ENCODE measurements around the gene PPP1R14D.

Gene PPP1R14D

GRCh38 chr15:40792394-40792793 lies 36.1 kb downstream of the PPP1R14D start:
- no peaks in the 10 kb centered on the region for H3K27me3 Mint-ChIP-seq
- peaks cover 6% of the 10 kb centered on the region for H3K36me3 Mint-ChIP-seq
- peaks cover 9% of the 10 kb centered on the region for H3K4me1 Mint-ChIP-seq
- H3K27ac Mint-ChIP-seq = no peak overlapping the region
- H3K9me3 Mint-ChIP-seq = no peaks in the 10 kb centered on the region
- DNase-seq (ENCODE audit: low spot score in 2 of 2) = no peak
- H3K4me3 Mint-ChIP-seq = no peak overlapping the region
- ATAC-seq (ENCODE audit: low read depth) = no peak

DNA sequence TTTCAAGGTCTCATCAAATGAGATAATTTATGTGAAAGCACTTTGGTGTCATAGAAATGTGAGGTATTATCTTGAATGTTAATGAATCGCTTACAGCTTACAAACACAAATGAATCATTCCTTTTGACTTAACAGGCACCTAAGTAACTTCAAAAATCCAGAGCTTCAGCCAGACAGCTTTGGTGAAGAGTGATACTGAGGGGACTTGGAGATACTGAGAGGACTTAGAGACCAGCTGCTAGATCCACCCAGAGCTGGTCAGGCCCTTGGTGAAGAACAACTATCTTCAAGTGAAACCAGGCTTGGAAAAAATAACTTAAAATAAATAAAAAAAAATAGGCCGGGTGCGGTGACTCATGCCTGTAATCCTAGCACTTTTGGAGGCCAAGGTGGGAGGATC lies 37.8 kb downstream of the PPP1R14D start:
- Mint-ChIP-seq H3K4me3 (no peak overlapping the region), H3K4me1 (peaks cover 6% of the 10 kb centered on the region), H3K36me3 (peaks cover 6% of the 10 kb centered on the region), H3K9me3 (no peaks in the 10 kb centered on the region), H3K27ac (no peak overlapping the region), H3K27me3 (no peaks in the 10 kb centered on the region)
- no peak for ATAC-seq (ENCODE audit: low read depth)
- no peak for DNase-seq (ENCODE audit: low spot score in 2 of 2)

GRCh38 chr15:40789999-40790398 lies 38.5 kb downstream of the PPP1R14D start:
- DNase-seq (ENCODE audit: low spot score in 2 of 2) (no peak), ATAC-seq (ENCODE audit: low read depth) (no peak)
- Mint-ChIP-seq H3K9me3 (no peaks in the 10 kb centered on the region), H3K27ac (no peak overlapping the region), H3K27me3 (no peaks in the 10 kb centered on the region), H3K4me3 (no peak overlapping the region), H3K4me1 (peaks cover 6% of the 10 kb centered on the region), H3K36me3 (peaks cover 6% of the 10 kb centered on the region)

DNA sequence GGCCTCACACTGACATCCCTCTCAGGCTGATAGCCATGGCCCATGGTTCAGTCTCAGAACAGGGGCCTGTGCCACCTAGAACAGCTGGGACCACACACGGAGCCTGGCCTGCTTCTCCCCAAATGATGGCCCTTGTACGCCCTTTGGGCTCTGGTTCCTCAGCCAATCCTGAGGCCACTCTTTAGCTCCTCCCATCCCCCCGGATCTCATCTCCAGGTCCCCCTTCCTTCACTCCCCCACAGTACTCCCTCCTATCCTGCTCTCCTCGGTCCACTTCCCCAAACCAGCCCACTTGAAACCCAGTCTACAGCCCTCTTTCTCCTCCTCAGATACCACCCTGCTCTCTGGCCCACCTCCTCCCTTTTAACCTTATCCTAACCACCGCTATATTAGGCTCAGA lies 39.4 kb downstream of the PPP1R14D start:
- DNase-seq (ENCODE audit: low spot score in 2 of 2) (no peak), ATAC-seq (ENCODE audit: low read depth) (no peak)
- Mint-ChIP-seq H3K4me3 (no peak overlapping the region), H3K4me1 (peaks cover 6% of the 10 kb centered on the region), H3K36me3 (peaks cover 6% of the 10 kb centered on the region), H3K27me3 (no peaks in the 10 kb centered on the region), H3K27ac (peak overlapping the region; percentile 8), H3K9me3 (no peaks in the 10 kb centered on the region)

GRCh38 chr15:40787991-40788390 lies 40.5 kb downstream of the PPP1R14D start:
- Mint-ChIP-seq H3K4me1 (peaks cover 6% of the 10 kb centered on the region), H3K27me3 (no peaks in the 10 kb centered on the region), H3K36me3 (peaks cover 2% of the 10 kb centered on the region), H3K9me3 (no peaks in the 10 kb centered on the region), H3K27ac (no peak overlapping the region), H3K4me3 (no peak overlapping the region)
- DNase-seq (ENCODE audit: low spot score in 2 of 2) (no peak), ATAC-seq (ENCODE audit: low read depth) (no peak)

DNA sequence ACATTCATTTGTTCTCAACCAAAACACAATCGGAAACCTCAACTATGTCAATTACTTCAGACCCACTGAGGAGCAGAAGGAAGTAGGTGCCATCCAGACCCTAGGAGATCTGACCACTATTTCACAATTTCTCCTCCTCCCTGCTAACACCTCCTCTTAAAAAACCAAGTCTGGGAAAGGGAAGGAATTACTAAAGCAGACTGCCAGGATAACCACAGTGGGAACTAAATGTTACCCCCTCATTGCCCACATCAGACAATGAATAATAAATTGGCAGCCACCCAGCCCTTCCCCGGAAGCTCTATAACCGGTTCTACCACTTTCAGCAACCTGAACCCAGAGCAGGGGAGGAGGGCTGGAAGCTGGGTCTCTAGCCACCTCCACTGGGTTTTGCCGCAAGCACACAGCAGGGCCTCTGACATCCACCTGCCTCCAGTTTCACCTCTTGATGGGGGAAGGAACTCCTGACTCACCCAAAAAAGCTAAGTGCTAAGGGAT lies 41.1 kb downstream of the PPP1R14D start:
- Mint-ChIP-seq H3K36me3 (peaks cover 1% of the 10 kb centered on the region), H3K27me3 (no peaks in the 10 kb centered on the region), H3K4me1 (peaks cover 7% of the 10 kb centered on the region), H3K4me3 (no peak overlapping the region), H3K9me3 (no peaks in the 10 kb centered on the region), H3K27ac (peak overlapping the region; percentile 38)
- ATAC-seq (ENCODE audit: low read depth) (no peak), DNase-seq (ENCODE audit: low spot score in 2 of 2) (no peak)

DNA sequence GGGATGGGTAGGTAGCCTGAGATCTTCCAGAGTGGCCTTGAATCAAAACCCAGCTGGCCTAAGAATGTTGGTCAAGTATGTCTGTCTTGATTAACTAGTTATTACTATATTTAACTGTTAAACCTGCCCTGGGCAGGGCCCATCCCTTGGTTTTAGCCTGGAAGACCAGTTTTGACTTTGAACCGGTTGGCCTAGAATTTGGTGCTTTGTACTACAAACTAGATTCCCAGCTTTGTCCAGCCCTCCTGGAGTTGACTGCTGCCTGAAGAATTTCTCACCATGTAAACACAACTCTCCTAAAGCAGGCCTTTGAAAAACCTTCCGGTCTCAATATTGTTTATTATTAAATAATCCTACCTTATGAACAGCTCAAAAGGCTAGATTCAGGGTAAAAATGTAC lies 42.7 kb downstream of the PPP1R14D start:
- Mint-ChIP-seq H3K36me3 (no peaks in the 10 kb centered on the region), H3K9me3 (no peaks in the 10 kb centered on the region), H3K4me3 (no peak overlapping the region), H3K27ac (no peak overlapping the region), H3K27me3 (no peaks in the 10 kb centered on the region), H3K4me1 (peaks cover 8% of the 10 kb centered on the region)
- ATAC-seq (ENCODE audit: low read depth) = no peak
- DNase-seq (ENCODE audit: low spot score in 2 of 2) = no peak

- Mint-ChIP-seq H3K9me3 (no peaks in the 10 kb centered on the region), H3K4me1 (peaks cover 8% of the 10 kb centered on the region), H3K27me3 (no peaks in the 10 kb centered on the region), H3K4me3 (no peak overlapping the region), H3K27ac (no peak overlapping the region), H3K36me3 (no peaks in the 10 kb centered on the region)
- DNase-seq (ENCODE audit: low spot score in 2 of 2) (no peak), ATAC-seq (ENCODE audit: low read depth) (no peak)
Measured at GRCh38 chr15:40785164-40785563, 43.3 kb downstream of the PPP1R14D start.

DNA sequence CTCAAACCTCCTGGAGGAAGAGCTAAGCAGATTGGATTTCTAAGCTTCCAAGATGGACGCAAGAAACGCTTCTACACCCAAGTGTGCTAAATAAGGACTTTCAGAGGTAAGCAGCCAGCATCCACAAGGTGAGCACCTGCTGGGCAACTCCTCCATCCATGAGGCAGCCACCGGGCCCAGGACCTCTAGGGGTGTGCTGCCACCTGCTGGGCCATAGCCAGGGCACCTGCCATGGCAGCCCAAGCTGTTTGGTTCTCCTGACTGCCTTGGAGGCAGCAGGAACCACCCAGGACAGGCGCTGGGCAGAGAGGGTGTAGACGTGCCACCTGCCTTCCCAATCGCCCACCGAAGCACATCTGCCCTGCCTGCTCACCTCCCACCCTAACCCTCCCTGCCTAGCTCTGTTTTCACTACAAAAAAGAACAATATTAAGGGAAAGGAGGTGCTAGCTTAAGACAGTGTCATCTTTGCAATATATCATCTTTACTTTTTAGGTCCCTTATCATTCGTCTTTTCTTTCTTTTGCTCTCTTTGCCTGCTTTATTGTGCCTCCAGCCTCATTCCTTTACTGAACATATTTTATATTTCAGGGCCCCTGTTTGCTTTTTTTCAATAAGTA lies 45.8 kb downstream of the PPP1R14D start:
- Mint-ChIP-seq H3K27ac (no peak overlapping the region), H3K36me3 (peaks cover 6% of the 10 kb centered on the region), H3K27me3 (no peaks in the 10 kb centered on the region), H3K9me3 (no peaks in the 10 kb centered on the region), H3K4me1 (peaks cover 2% of the 10 kb centered on the region), H3K4me3 (no peak overlapping the region)
- ATAC-seq (ENCODE audit: low read depth) (peak; percentile 100), DNase-seq (ENCODE audit: low spot score in 2 of 2) (peak; percentile 77 to 81)

DNA sequence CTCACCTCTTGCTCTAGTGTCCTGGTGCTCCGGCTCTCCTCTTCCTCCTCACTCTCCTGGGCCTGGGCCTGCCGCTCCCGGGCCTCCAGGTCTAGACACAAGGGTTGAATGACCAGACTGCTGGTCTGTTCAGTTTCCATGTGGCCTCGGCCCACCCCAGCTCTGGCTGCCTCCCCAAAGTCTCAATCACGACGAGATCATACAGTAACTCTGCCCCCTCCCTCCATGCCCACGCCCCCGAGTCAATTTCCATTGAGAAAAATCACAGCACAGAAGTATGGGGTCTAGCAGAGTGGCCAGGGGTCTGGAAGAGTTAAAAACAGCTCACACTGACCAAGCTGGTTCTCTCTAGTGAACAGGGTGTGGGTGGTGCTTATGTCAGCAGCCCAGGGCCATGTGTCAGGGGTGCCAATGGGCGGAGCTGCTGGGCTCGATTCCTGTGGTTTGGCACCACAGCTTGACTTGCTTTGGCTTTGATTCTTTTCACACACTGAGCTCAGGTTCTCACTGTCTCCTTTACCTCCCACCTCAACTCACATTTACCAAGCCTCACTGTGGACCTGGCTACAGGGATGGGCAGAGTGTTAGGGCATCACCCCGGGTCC lies 51.9 kb downstream of the PPP1R14D start:
- Mint-ChIP-seq H3K36me3 (peaks cover 24% of the 10 kb centered on the region), H3K27me3 (no peaks in the 10 kb centered on the region), H3K27ac (no peak overlapping the region)

GRCh38 chr15:40775740-40776536 lies 52.6 kb downstream of the PPP1R14D start:
- DNase-seq (ENCODE audit: low spot score in 2 of 2) (no peak), ATAC-seq (ENCODE audit: low read depth) (no peak)
- Mint-ChIP-seq H3K9me3 (no peaks in the 10 kb centered on the region), H3K36me3 (peaks cover 26% of the 10 kb centered on the region), H3K4me3 (no peak overlapping the region), H3K27ac (no peak overlapping the region), H3K27me3 (no peaks in the 10 kb centered on the region), H3K4me1 (peaks cover 2% of the 10 kb centered on the region)

More for the DNA sequence above, 51.9 kb downstream of the PPP1R14D start:
- DNase-seq (ENCODE audit: low spot score in 2 of 2) (no peak), ATAC-seq (ENCODE audit: low read depth) (no peak)
- no peaks in the 10 kb centered on the region for H3K9me3 Mint-ChIP-seq
- peaks cover 2% of the 10 kb centered on the region for H3K4me1 Mint-ChIP-seq
- H3K4me3 Mint-ChIP-seq = no peak overlapping the region

DNA sequence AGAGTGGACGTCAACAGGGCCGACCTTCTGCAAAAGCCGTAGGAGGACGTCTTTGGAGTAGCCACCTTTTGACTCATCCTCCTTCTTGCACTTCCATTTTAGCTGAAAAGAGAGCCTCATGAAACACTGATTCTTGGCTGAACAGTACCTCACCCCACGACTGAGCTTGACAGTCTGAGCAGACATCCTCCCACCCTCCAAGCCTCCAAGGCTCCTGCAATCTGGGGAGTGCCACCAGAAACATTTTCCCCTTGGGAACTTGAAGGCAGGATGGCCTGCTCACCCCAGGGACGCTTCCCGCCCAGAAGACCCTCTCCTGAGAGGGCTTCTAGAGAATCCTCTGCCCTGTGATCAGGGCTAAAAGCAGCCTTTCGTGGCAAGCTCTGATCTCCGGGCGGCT lies 53.5 kb downstream of the PPP1R14D start:
- no peak overlapping the region for H3K4me3 Mint-ChIP-seq
- no peak for ATAC-seq (ENCODE audit: low read depth)
- H3K9me3 Mint-ChIP-seq = no peaks in the 10 kb centered on the region
- H3K4me1 Mint-ChIP-seq = peaks cover 5% of the 10 kb centered on the region
- DNase-seq (ENCODE audit: low spot score in 2 of 2) = no peak
- no peaks in the 10 kb centered on the region for H3K27me3 Mint-ChIP-seq
- peaks cover 26% of the 10 kb centered on the region for H3K36me3 Mint-ChIP-seq
- H3K27ac Mint-ChIP-seq = peak overlapping the region; percentile 72

- DNase-seq (ENCODE audit: low spot score in 2 of 2) (no peak), ATAC-seq (ENCODE audit: low read depth) (no peak)
- Mint-ChIP-seq H3K27ac (no peak overlapping the region), H3K27me3 (no peaks in the 10 kb centered on the region), H3K4me1 (peaks cover 14% of the 10 kb centered on the region), H3K4me3 (no peak overlapping the region), H3K36me3 (peaks cover 20% of the 10 kb centered on the region), H3K9me3 (no peaks in the 10 kb centered on the region)
Measured at GRCh38 chr15:40773902-40774301, 54.6 kb downstream of the PPP1R14D start.

- no peak for ATAC-seq (ENCODE audit: low read depth)
- peaks cover 20% of the 10 kb centered on the region for H3K36me3 Mint-ChIP-seq
Measured at GRCh38 chr15:40773496-40773895, 55.0 kb downstream of the PPP1R14D start.

More at GRCh38 chr15:40773496-40773895, 55.0 kb downstream of the PPP1R14D start:
- Mint-ChIP-seq H3K4me3 (no peak overlapping the region), H3K9me3 (no peaks in the 10 kb centered on the region), H3K27me3 (no peaks in the 10 kb centered on the region), H3K4me1 (peaks cover 18% of the 10 kb centered on the region), H3K27ac (no peak overlapping the region)
- no peak for DNase-seq (ENCODE audit: low spot score in 2 of 2)
